Activated T-helper 1 cell treated with anti-CD3 and anti-CD28 coated beads, Interleukin-12 subunit alpha, Interleukin-12 subunit beta, Interleukin-2, Interleukin-4 antibody, amounts not matched to agents 30 ng/mL and 10 ng/mL and 1 ng/mL, durations not matched to agents 14 hours and 24 hours and 36 hours (primary cell): ENCODE results near the gene BTC. TPM values are rescaled to one million over a fixed set of nuclear protein-coding genes. Genes with fewer than 3 reads are reported as not detected.
"Not testable (repeated sequence)": the region's sequence is repeated elsewhere in the genome, so short reads cannot be mapped to it uniquely, and the experiment has no call there.

ENCODE experiments used
- DNase-seq: peaks from one replicate; pipeline ENCODE4 v3.0.0; 2021; ENCODE audit warnings: low spot score
- H3K27ac Mint-ChIP-seq: one replicate; pipeline ENCODE4 v1.8.0; 2021; ENCODE audit warnings: mild to moderate bottlenecking, mixed read lengths
- H3K27me3 Mint-ChIP-seq: one replicate; pipeline ENCODE4 v1.8.0; 2022; ENCODE audit warnings: mild to moderate bottlenecking, moderate library complexity, mixed read lengths; ENCODE audit not compliant: insufficient read depth
- H3K36me3 Mint-ChIP-seq: one replicate; pipeline ENCODE4 v1.8.0; 2021; ENCODE audit warnings: low read depth, mixed read lengths
- H3K4me1 Mint-ChIP-seq: one replicate; pipeline ENCODE4 v1.8.0; 2021; ENCODE audit warnings: low read depth, mixed read lengths
- H3K4me3 Mint-ChIP-seq: one replicate; pipeline ENCODE4 v1.8.0; 2021; ENCODE audit warnings: mild to moderate bottlenecking, moderate library complexity, mixed read lengths
- H3K9me3 Mint-ChIP-seq: one replicate; pipeline ENCODE4 v1.8.0; 2021; ENCODE audit warnings: mixed read lengths
- intact Hi-C: fragments of 100-400 bp; cut with micrococcal nuclease; formaldehyde crosslinking; loops from one replicate; pipeline ENCODE4 v1.15.1; 2024
- total RNA-seq: library from RNA; stranded (reverse); gene quantifications from 2 replicates; pipeline ENCODE4 v1.2.3, GENCODE V29; 2022

The BTC gene, protein sequence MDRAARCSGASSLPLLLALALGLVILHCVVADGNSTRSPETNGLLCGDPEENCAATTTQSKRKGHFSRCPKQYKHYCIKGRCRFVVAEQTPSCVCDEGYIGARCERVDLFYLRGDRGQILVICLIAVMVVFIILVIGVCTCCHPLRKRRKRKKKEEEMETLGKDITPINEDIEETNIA
- not detected in 2 replicates for total RNA-seq

DNA sequence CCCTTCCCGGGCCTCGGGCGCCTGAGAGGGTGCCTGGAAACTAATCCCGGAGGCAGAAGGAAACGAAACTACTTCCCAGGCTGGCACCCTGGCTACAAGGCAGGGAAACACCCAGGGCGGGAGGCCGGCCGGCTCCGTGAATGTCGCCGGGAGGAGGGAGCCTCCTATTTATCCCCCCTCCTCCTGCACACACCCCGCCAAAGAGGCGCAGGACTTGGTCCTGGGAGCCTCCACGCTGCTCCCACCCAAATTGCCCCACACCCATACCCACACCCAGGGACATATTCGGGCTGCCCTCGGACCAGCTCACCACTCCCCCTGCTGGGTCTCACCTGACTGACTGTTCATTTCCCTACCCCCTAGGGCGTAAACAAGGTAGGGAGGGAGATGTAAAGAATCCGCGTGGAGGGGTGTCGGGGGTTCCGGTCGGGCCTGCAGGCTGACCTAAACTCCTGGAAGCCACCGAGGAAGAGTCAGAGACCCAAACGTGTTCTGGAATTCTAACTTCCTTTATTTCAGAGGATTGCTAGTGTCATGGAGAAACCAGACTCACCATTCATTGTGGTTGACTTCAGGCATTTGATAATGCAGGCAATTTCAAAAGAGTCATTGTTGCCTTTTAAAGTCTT is at the start of gene BTC:
TSS of gene BTC (minus strand) at position 142 of the 629 bp plus-strand sequence. CDS start 198 bp downstream, outside the sequence.
- no peaks in the 10 kb centered on the region for H3K9me3 Mint-ChIP-seq
- H3K36me3 Mint-ChIP-seq = no peaks in the 10 kb centered on the region
- no peak within 1 kb of the TSS for H3K4me3 Mint-ChIP-seq
- DNase-seq = no peak
- intact Hi-C loops = no loop called here
- no peak within 1 kb of the TSS for H3K27ac Mint-ChIP-seq
- no peaks in the 10 kb centered on the region for H3K4me1 Mint-ChIP-seq
- peaks cover 34% of the 10 kb centered on the region for H3K27me3 Mint-ChIP-seq

GRCh38 chr4:74840936-74841509 is 46.7 kb upstream of the BTC start:
- DNase-seq = no peak
- H3K36me3 Mint-ChIP-seq = no peaks in the 10 kb centered on the region
- H3K27ac Mint-ChIP-seq = no peak overlapping the region
- no peaks in the 10 kb centered on the region for H3K9me3 Mint-ChIP-seq
- H3K4me1 Mint-ChIP-seq = no peaks in the 10 kb centered on the region
- no peaks in the 10 kb centered on the region for H3K27me3 Mint-ChIP-seq
- intact Hi-C loops = no loop called here
- no peak overlapping the region for H3K4me3 Mint-ChIP-seq

DNA sequence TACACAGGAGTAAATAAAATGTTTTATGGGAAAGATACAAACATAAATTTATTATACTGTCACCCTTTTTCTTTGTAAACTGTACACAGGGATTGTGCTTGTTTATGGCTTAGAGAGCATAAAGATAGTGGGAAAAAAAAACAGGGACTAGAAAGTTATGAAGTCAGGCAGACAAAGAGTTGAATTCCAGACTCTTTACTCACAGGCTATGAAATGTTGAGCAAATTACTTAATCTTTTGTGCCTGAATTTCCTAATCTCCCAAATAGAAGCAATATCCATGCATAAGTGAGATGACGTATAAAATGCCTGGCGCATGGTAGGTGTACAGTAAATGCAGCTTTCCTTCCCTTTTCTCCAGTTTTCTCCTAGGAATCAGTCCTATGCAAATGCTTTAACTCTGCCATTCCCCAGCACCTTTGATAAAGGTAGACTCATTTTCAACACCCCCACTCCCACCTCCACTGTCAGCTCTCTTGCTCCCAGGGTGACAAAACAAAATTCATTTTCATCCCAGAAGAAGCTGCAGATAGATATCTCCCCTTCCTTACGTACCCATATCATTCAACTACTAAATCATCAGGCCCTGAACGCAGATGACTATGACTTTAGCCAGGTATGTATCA is 44.5 kb upstream of the BTC start:
- intact Hi-C loops = no loop called here
- Mint-ChIP-seq H3K4me1 (no peaks in the 10 kb centered on the region), H3K27me3 (no peaks in the 10 kb centered on the region), H3K9me3 (no peaks in the 10 kb centered on the region), H3K4me3 (no peak overlapping the region), H3K36me3 (no peaks in the 10 kb centered on the region), H3K27ac (no peak overlapping the region)
- DNase-seq = no peak

DNA sequence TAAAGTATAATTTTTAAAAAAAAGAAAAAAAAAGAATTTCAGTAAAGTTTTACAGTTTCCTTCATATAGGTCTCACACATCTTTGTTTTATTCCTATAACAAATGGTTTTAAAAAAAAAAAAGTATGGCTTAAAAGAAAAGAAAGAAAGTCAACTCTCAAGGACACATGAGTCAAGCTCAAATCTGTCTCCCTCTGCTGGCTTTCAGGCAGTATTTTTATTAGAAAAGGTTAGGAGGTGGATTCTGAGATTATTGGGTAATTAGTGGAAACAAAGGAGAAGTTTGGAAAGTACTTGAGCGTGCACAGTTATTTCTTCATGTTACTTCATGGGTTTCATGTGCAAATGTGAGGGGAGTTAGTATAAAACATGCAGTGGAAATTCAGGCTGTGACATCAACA is 36.6 kb upstream of the BTC start:
- Mint-ChIP-seq H3K27me3 (peaks cover 2% of the 10 kb centered on the region), H3K9me3 (no peaks in the 10 kb centered on the region), H3K27ac (no peak overlapping the region), H3K4me1 (no peaks in the 10 kb centered on the region), H3K4me3 (no peak overlapping the region), H3K36me3 (no peaks in the 10 kb centered on the region)
- intact Hi-C loops = no loop called here
- no peak for DNase-seq

- intact Hi-C loops = no loop called here
- no peak overlapping the region for H3K27ac Mint-ChIP-seq
- no peaks in the 10 kb centered on the region for H3K4me1 Mint-ChIP-seq
- H3K9me3 Mint-ChIP-seq = no peaks in the 10 kb centered on the region
- H3K4me3 Mint-ChIP-seq = no peak overlapping the region
- H3K36me3 Mint-ChIP-seq = no peaks in the 10 kb centered on the region
- H3K27me3 Mint-ChIP-seq = no peaks in the 10 kb centered on the region
- no peak for DNase-seq
Measured at GRCh38 chr4:74823194-74823593, 28.9 kb upstream of the BTC start.

- H3K27me3 Mint-ChIP-seq = no peaks in the 10 kb centered on the region
- H3K4me1 Mint-ChIP-seq = no peaks in the 10 kb centered on the region
- H3K4me3 Mint-ChIP-seq = no peak overlapping the region
- H3K36me3 Mint-ChIP-seq = no peaks in the 10 kb centered on the region
- H3K27ac Mint-ChIP-seq = no peak overlapping the region
- no peak for DNase-seq
- intact Hi-C loops = no loop called here
- no peaks in the 10 kb centered on the region for H3K9me3 Mint-ChIP-seq
Measured at GRCh38 chr4:74822603-74823002, 28.3 kb upstream of the BTC start.

DNA sequence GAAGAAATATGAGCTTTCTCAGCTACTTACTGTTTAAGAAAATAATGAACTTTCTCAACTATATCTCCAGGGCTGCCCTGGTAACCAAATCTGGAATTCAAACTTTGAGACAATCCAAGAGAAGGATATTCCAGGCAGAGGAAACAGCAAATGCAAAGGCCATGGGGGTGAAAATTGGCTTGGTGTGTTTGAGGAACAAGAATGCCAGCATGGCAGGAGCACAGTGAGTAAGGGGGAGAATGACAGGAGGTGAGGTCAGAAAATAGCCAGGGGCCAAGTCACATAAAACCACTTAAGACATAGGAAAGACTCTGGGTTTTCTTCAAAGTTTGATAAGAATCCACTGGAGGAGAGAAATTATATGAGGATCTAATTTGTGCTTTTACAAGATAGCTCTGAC is 27.2 kb upstream of the BTC start:
- Mint-ChIP-seq H3K9me3 (no peaks in the 10 kb centered on the region), H3K27ac (no peak overlapping the region), H3K36me3 (no peaks in the 10 kb centered on the region), H3K4me3 (no peak overlapping the region), H3K27me3 (no peaks in the 10 kb centered on the region), H3K4me1 (no peaks in the 10 kb centered on the region)
- no peak for DNase-seq
- intact Hi-C loops = no loop called here

DNA sequence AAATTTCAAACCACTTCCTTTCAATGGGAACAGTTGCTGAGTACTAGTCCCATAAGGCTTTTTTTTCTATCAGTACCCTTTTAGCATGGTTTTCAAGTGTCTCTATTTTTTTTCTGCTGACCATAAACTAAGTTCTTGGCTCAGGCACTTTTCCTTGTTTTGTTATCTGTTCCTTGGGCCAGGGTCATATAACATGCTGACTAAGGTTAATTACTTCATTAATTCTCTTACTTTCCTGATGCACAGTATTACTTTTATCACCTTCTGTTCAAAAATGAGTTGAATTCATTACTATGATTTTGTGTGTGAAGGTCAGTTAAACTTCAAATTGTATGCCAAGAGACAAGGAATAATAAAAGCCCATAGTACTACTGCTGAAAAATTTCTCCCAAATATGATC is 19.7 kb upstream of the BTC start:
- intact Hi-C loops = no loop called here
- Mint-ChIP-seq H3K36me3 (no peaks in the 10 kb centered on the region), H3K27ac (no peak overlapping the region), H3K4me3 (no peak overlapping the region), H3K4me1 (no peaks in the 10 kb centered on the region), H3K9me3 (no peaks in the 10 kb centered on the region), H3K27me3 (no peaks in the 10 kb centered on the region)
- DNase-seq = no peak

- H3K27me3 Mint-ChIP-seq, H3K27ac Mint-ChIP-seq, H3K4me1 Mint-ChIP-seq, intact Hi-C loops, H3K9me3 Mint-ChIP-seq, H3K4me3 Mint-ChIP-seq, DNase-seq, H3K36me3 Mint-ChIP-seq: not testable (repeated sequence)
Measured at GRCh38 chr4:74812056-74812455, 17.7 kb upstream of the BTC start.

- Mint-ChIP-seq H3K27ac (no peak overlapping the region), H3K36me3 (no peaks in the 10 kb centered on the region), H3K27me3 (no peaks in the 10 kb centered on the region), H3K4me1 (no peaks in the 10 kb centered on the region), H3K4me3 (no peak overlapping the region), H3K9me3 (no peaks in the 10 kb centered on the region)
- intact Hi-C loops = no loop called here
- no peak for DNase-seq
Measured at GRCh38 chr4:74805601-74806000, 11.3 kb upstream of the BTC start.

DNA sequence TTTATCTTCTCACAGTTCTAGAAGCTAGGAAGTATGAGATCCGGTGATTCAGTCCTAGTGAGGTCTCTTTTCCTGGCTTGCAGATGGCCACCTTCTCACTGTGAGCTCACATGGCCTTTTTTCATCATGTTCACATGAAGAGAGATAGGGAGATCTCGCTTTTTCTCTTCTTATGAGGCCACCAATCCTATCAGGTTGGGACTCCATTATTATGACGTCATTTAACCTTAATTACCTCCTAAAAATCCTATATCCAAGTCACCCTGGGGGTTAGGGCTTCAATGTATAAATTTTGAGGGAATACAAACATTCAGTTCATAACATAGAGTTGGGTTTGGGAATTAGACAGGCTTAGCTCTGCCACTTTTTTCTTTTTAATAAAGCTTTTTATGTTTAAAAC is 6.0 kb upstream of the BTC start:
- Mint-ChIP-seq H3K27ac (no peak overlapping the region), H3K4me3 (no peak overlapping the region), H3K36me3 (no peaks in the 10 kb centered on the region), H3K9me3 (no peaks in the 10 kb centered on the region), H3K4me1 (no peaks in the 10 kb centered on the region), H3K27me3 (peaks cover 12% of the 10 kb centered on the region)
- no peak for DNase-seq
- intact Hi-C loops = no loop called here

DNA sequence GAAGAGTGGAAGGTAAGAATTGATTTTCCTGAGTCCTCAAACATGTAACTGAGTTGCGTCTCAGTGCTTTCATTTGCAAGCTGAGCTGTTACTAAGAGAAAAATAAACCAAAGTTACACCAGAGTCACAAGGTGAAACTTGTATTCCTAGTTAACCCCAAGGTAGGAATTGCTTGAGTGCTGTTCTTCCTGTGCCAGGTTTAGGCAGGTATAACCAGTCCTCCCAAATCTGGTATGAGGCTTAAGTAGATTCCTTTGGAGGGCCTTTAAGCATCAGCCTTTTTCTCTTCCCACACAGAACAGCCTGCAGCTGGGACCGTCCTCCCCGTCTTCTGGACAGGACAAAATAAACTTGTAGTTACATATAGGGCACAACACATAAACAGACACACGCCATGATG is 2.3 kb upstream of the BTC start:
- no peaks in the 10 kb centered on the region for H3K4me1 Mint-ChIP-seq
- no peaks in the 10 kb centered on the region for H3K9me3 Mint-ChIP-seq
- DNase-seq = no peak
- peaks cover 34% of the 10 kb centered on the region for H3K27me3 Mint-ChIP-seq
- no peak overlapping the region for H3K27ac Mint-ChIP-seq
- H3K36me3 Mint-ChIP-seq = no peaks in the 10 kb centered on the region
- intact Hi-C loops = no loop called here
- no peak overlapping the region for H3K4me3 Mint-ChIP-seq

- DNase-seq = no peak
- H3K27ac Mint-ChIP-seq = no peak overlapping the region
- no peaks in the 10 kb centered on the region for H3K4me1 Mint-ChIP-seq
- H3K36me3 Mint-ChIP-seq = no peaks in the 10 kb centered on the region
- no peak overlapping the region for H3K4me3 Mint-ChIP-seq
- H3K9me3 Mint-ChIP-seq = no peaks in the 10 kb centered on the region
- intact Hi-C loops = no loop called here
- H3K27me3 Mint-ChIP-seq = peaks cover 34% of the 10 kb centered on the region
Measured at GRCh38 chr4:74793757-74794381, 454 bp downstream of the BTC start.
